GM04504 (cell line): ENCODE data around the gene LAMP2.
"Not testable (repeated sequence)": the region's sequence is repeated elsewhere in the genome, so short reads cannot be mapped to it uniquely, and the experiment has no call there.

Experiments used
- DNase-seq: peaks from one replicate; pipeline ENCODE4 v3.0.0-alpha.2; 2012; ENCODE audit warnings: low read depth

Gene LAMP2

GRCh38 chrX:120468825-120469525 is at the start of gene LAMP2:
Gene LAMP2 (minus strand): TSS chrX:120469296. CDS start chrX:120469169, 127 bp downstream.
- DNase-seq, result peak; percentile 64

GRCh38 chrX:120517936-120518335 is 48.8 kb upstream of the LAMP2 start:
- no peak for DNase-seq

- no peak for DNase-seq
Observed at GRCh38 chrX:120514236-120514635, 45.1 kb upstream of the LAMP2 start.

GRCh38 chrX:120512627-120513026 is 43.5 kb upstream of the LAMP2 start:
- DNase-seq, result no peak

- no peak for DNase-seq
Observed at GRCh38 chrX:120512222-120512621, 43.1 kb upstream of the LAMP2 start.

GRCh38 chrX:120504569-120504968 is 35.5 kb upstream of the LAMP2 start:
- DNase-seq, result no peak

GRCh38 chrX:120499301-120500072 is 30.4 kb upstream of the LAMP2 start:
- DNase-seq, result no peak

GRCh38 chrX:120490119-120490518 is 21.0 kb upstream of the LAMP2 start:
- not testable (repeated sequence) for DNase-seq

- no peak for DNase-seq
Observed at GRCh38 chrX:120486786-120487185, 17.7 kb upstream of the LAMP2 start.

GRCh38 chrX:120485638-120486520 is 16.8 kb upstream of the LAMP2 start:
- peak; percentile 43 for DNase-seq

GRCh38 chrX:120485315-120485637 is 16.2 kb upstream of the LAMP2 start:
- no peak for DNase-seq

- no peak for DNase-seq
Observed at GRCh38 chrX:120477453-120477852, 8.4 kb upstream of the LAMP2 start.

GRCh38 chrX:120476714-120477113 is 7.6 kb upstream of the LAMP2 start:
- DNase-seq, result no peak

- not testable (repeated sequence) for DNase-seq
Observed at GRCh38 chrX:120475447-120475846, 6.4 kb upstream of the LAMP2 start.

- DNase-seq, result no peak
Observed at GRCh38 chrX:120474085-120474484, 5.0 kb upstream of the LAMP2 start.

GRCh38 chrX:120469657-120470056 is 561 bp upstream of the LAMP2 start:
- not testable (repeated sequence) for DNase-seq

- DNase-seq, result no peak
Observed at GRCh38 chrX:120468479-120468824, 644 bp downstream of the LAMP2 start.

GRCh38 chrX:120468071-120468470 is 1.0 kb downstream of the LAMP2 start:
- DNase-seq, result no peak

GRCh38 chrX:120464411-120464810 is 4.7 kb downstream of the LAMP2 start:
- no peak for DNase-seq

GRCh38 chrX:120463241-120463640 is 5.9 kb downstream of the LAMP2 start:
- DNase-seq, result no peak

- no peak for DNase-seq
Observed at GRCh38 chrX:120462370-120462769, 6.7 kb downstream of the LAMP2 start.

- DNase-seq, result no peak
Observed at GRCh38 chrX:120459309-120459708, 9.8 kb downstream of the LAMP2 start.

- DNase-seq, result peak; percentile 57
Observed at GRCh38 chrX:120457766-120458180, 11.3 kb downstream of the LAMP2 start.
